ENCODE results near the gene ARHGAP26.

Gene ARHGAP26

GRCh38 chr5:143176048-143176447, 405.9 kb downstream of the ARHGAP26 start:
- DNase-seq: no peak

- no peak for DNase-seq
Observed at GRCh38 chr5:143177263-143177983, 407.2 kb downstream of the ARHGAP26 start.

- no peak for DNase-seq
Observed at GRCh38 chr5:143179126-143179740, 409.1 kb downstream of the ARHGAP26 start.

- DNase-seq: no peak
Observed at GRCh38 chr5:143180751-143181150, 410.6 kb downstream of the ARHGAP26 start.

GRCh38 chr5:143181173-143181572, 411.0 kb downstream of the ARHGAP26 start:
- DNase-seq: no peak

GRCh38 chr5:143182106-143182505, 411.9 kb downstream of the ARHGAP26 start:
- DNase-seq: no peak

GRCh38 chr5:143182901-143183820, 413.0 kb downstream of the ARHGAP26 start:
- no peak for DNase-seq

- DNase-seq: no peak
Observed at GRCh38 chr5:143183989-143184388, 413.8 kb downstream of the ARHGAP26 start.

- no peak for DNase-seq
Observed at GRCh38 chr5:143186623-143187022, 416.4 kb downstream of the ARHGAP26 start.

- DNase-seq: no peak
Observed at GRCh38 chr5:143187495-143187894, 417.3 kb downstream of the ARHGAP26 start.

GRCh38 chr5:143188083-143188482, 417.9 kb downstream of the ARHGAP26 start:
- DNase-seq: no peak

GRCh38 chr5:143188692-143189091, 418.5 kb downstream of the ARHGAP26 start:
- no peak for DNase-seq

- DNase-seq: no peak
Observed at GRCh38 chr5:143190260-143190810, 420.2 kb downstream of the ARHGAP26 start.

- no peak for DNase-seq
Observed at GRCh38 chr5:143191720-143192119, 421.5 kb downstream of the ARHGAP26 start.

GRCh38 chr5:143192191-143192900, 422.2 kb downstream of the ARHGAP26 start:
- DNase-seq: no peak

- no peak for DNase-seq
Observed at GRCh38 chr5:143194206-143194605, 424.0 kb downstream of the ARHGAP26 start.

GRCh38 chr5:143194713-143195112, 424.5 kb downstream of the ARHGAP26 start:
- DNase-seq: no peak

- DNase-seq: no peak
Observed at GRCh38 chr5:143195491-143195890, 425.3 kb downstream of the ARHGAP26 start.

- DNase-seq: no peak
Observed at GRCh38 chr5:143196601-143197259, 426.6 kb downstream of the ARHGAP26 start.

GRCh38 chr5:143197260-143197656, 427.1 kb downstream of the ARHGAP26 start:
- DNase-seq: no peak

GRCh38 chr5:143198332-143198731, 428.2 kb downstream of the ARHGAP26 start:
- no peak for DNase-seq

- DNase-seq: no peak
Observed at GRCh38 chr5:143199161-143199560, 429.0 kb downstream of the ARHGAP26 start.

Data from hematopoietic multipotent progenitor cell treated with erythropoietin and hydrocortisone succinate and interleukin-3 and kit ligand, for 8 days (in vitro differentiated cells).